Upper lobe of left lung (tissue), 6 donors: ENCODE measurements around the gene STAC3. TPM values are rescaled to one million over a fixed set of nuclear protein-coding genes. Genes with fewer than 3 reads are reported as not detected.

Experiments used
- ATAC-seq, 2 donors: fragments of 200-7000 bp; cut with Tn5 transposase; one replicate each; pipeline ENCODE4 v1.9.1; 2022; ENCODE audit warnings: mild to moderate bottlenecking in 2 of 2, moderate library complexity in 2 of 2; ENCODE audit not compliant: low FRiP score in 2 of 2
- DNase-seq, 2 donors: peaks; one replicate each; pipeline ENCODE4 v3.0.0-alpha.2; 2019 to 2020
- H3K27ac ChIP-seq, 4 donors: fragments of 200-600 bp; sonication (generic); one replicate each; pipeline ENCODE4 v1.5.1; 2016 to 2019
- H3K27me3 ChIP-seq, 4 donors: fragments of 200-600 bp; sonication (generic); one replicate each; pipeline ENCODE4 v1.5.1; 2017 to 2019
- H3K36me3 ChIP-seq, 4 donors: fragments of 200-600 bp; sonication (generic); one replicate each; pipeline ENCODE4 v1.5.1; 2016 to 2019
- H3K4me1 ChIP-seq, 4 donors: fragments of 200-600 bp; sonication (generic); one replicate each; pipeline ENCODE4 v1.5.1; 2018 to 2019
- H3K4me3 ChIP-seq, 4 donors: fragments of 200-600 bp; sonication (generic); one replicate each; pipeline ENCODE4 v1.5.1; 2017 to 2019; ENCODE audit warnings: mild to moderate bottlenecking in 2 of 4, moderate library complexity in 1 of 4
- H3K9me3 ChIP-seq, 4 donors: fragments of 200-600 bp; sonication (generic); one replicate each; pipeline ENCODE4 v1.5.1; 2018 to 2019
- EP300 ChIP-seq, 4 donors: sonication (generic); formaldehyde crosslinking; IDR thresholded peaks; one replicate each; pipeline ENCODE4 v1.5.1; 2017; ENCODE audit warnings: antibody characterized with exemption in 4 of 4, control low read depth in 2 of 4
- POLR2A ChIP-seq, 4 donors: fragments of 450-650 bp; IDR thresholded peaks; one replicate each; pipeline ENCODE4 v1.5.1; 2016 to 2017; ENCODE audit warnings: antibody characterized with exemption in 4 of 4, mild to moderate bottlenecking in 2 of 4
- POLR2AphosphoS5 ChIP-seq, 2 donors: sonication (generic); formaldehyde crosslinking; IDR thresholded peaks; one replicate each; pipeline ENCODE4 v1.5.1; 2017; ENCODE audit warnings: antibody characterized with exemption in 2 of 2
- WGBS, 2 donors: methylation state at CpG; one replicate each; pipeline ENCODE4 v1.1.5; 2017 to 2018; 5-methylcytosine and 5-hydroxymethylcytosine counted together
- total RNA-seq, 6 donors: library from RNA; depleted of rRNA in 4 of 6; stranded (reverse); fragments of >200 nt in 4 of 6; gene quantifications; one replicate each; pipeline versions ENCODE4 v1.1.0 to v1.2.1, GENCODE V29; 2016 to 2021
- TF ChIP-seq, protein P1 (sequence below), 6 experiments: fragments of 450-650 bp in 4 of 6; fragments of 200-600 bp in 2 of 6; sonication (generic) in 2 of 6; IDR thresholded peaks; one replicate each; pipeline ENCODE4 v1.5.1; 2016 to 2019; ENCODE audit warnings: antibody characterized with exemption in 6 of 6
- donor health status: DM: no; HTN: no; CAD: no; lungs with moderate emphysema.
- donor health status: DM: no; HTN: yes; CAD: no; lungs with severe emphysema.

The STAC3 gene
- total RNA-seq, 6 donors from 2014 or later: 4.3 to 10.5 (median 5.6) TPM

DNA sequence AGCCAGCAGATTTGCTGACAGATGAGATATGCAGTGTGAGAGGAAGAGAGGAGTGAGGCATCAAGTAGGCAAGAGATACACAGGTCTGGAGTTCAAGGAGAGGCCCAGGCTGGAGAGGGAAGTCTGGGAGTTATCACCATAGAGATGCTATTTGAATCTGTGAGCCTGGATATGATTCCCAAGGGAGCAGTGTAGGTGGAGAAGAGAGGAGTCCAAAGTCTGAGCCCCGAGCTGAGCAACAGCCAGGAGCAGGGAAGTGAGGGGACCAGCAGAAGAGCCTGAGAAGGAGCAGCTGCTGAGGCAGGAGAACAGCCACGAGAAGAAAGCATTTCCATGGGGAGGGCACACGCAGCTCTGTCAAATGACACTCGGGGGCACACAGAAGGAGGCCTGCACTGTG is 54.5 kb downstream of the STAC3 start:
- Histone ChIP-seq H3K27ac (no peak overlapping the region), H3K36me3 (peaks cover 8 to 100% (median 85%) of the 10 kb centered on the region in 4 donors), H3K27me3 (no peaks in the 10 kb centered on the region), H3K4me3 (no peak overlapping the region), H3K9me3 (no peaks in the 10 kb centered on the region), H3K4me1 (no peaks in the 10 kb centered on the region)
- DNase-seq (no peak), ATAC-seq (no peak)
- TF ChIP-seq EP300 (IDR thresholded peaks at IDR 0.05) (no peak), POLR2AphosphoS5 (IDR thresholded peaks at IDR 0.05) (no peak), POLR2A (IDR thresholded peaks at IDR 0.05) (no peak)
- TF ChIP-seq, protein P1, sequence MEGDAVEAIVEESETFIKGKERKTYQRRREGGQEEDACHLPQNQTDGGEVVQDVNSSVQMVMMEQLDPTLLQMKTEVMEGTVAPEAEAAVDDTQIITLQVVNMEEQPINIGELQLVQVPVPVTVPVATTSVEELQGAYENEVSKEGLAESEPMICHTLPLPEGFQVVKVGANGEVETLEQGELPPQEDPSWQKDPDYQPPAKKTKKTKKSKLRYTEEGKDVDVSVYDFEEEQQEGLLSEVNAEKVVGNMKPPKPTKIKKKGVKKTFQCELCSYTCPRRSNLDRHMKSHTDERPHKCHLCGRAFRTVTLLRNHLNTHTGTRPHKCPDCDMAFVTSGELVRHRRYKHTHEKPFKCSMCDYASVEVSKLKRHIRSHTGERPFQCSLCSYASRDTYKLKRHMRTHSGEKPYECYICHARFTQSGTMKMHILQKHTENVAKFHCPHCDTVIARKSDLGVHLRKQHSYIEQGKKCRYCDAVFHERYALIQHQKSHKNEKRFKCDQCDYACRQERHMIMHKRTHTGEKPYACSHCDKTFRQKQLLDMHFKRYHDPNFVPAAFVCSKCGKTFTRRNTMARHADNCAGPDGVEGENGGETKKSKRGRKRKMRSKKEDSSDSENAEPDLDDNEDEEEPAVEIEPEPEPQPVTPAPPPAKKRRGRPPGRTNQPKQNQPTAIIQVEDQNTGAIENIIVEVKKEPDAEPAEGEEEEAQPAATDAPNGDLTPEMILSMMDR (IDR thresholded peaks at IDR 0.05): no peak
- 69 to 90% methylated on average over 4 of the region's 4 CpGs for whole genome bisulfite sequencing, 2 donors

DNA sequence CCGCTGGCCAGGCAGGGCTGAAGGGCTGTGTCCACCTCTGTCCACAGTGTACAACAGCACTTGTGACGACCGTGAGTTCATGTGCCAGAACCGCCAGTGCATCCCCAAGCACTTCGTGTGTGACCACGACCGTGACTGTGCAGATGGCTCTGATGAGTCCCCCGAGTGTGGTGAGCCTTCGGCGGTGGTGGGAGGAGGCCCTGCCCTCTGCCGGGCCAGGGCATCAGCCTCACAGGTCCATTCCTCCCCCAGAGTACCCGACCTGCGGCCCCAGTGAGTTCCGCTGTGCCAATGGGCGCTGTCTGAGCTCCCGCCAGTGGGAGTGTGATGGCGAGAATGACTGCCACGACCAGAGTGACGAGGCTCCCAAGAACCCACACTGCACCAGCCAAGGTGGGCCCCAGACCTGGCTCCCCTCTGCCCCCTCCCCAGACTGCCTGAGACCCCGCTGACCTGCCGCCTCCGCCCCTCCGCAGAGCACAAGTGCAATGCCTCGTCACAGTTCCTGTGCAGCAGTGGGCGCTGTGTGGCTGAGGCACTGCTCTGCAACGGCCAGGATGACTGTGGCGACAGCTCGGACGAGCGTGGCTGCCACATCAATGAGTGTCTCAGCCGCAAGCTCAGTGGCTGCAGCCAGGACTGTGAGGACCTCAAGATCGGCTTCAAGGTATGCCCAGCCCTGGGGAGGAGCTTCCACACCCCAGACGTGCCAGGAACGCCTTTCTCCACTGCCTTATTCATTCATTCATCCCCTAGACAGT is 55.2 kb downstream of the STAC3 start:
- no peaks in the 10 kb centered on the region for H3K9me3 ChIP-seq
- H3K27ac ChIP-seq: no peak overlapping the region
- H3K4me3 ChIP-seq: no peak overlapping the region
- H3K27me3 ChIP-seq: no peaks in the 10 kb centered on the region
- TF ChIP-seq, protein P1 (IDR thresholded peaks at IDR 0.05): no peak
- TF ChIP-seq POLR2A (IDR thresholded peaks at IDR 0.05): no peak
- no peak for TF ChIP-seq POLR2AphosphoS5 (IDR thresholded peaks at IDR 0.05)
- no peak for TF ChIP-seq EP300 (IDR thresholded peaks at IDR 0.05)
- peaks cover 8 to 100% (median 83%) of the 10 kb centered on the region in 4 donors for H3K36me3 ChIP-seq
- H3K4me1 ChIP-seq: peaks cover 0 to under 1% (median 0%) of the 10 kb centered on the region in 4 donors
- 70 to 84% methylated on average over 3 to 34 of the region's 34 CpGs for WGBS, 2 donors
- DNase-seq (peak in 1 of 2 donors; percentile 72), ATAC-seq (no peak)

GRCh38 chr12:57195186-57195585 is 55.8 kb downstream of the STAC3 start:
- Histone ChIP-seq H3K36me3 (peaks cover 8 to 100% (median 83%) of the 10 kb centered on the region in 4 donors), H3K4me1 (peaks cover 3 to 7% (median 4%) of the 10 kb centered on the region in 4 donors), H3K4me3 (no peak overlapping the region), H3K9me3 (no peaks in the 10 kb centered on the region), H3K27ac (no peak overlapping the region), H3K27me3 (no peaks in the 10 kb centered on the region)
- DNase-seq: no peak
- no peak for ATAC-seq
- 92 to 93% methylated on average over 16 to 17 of the region's 19 CpGs for WGBS, 2 donors
- TF ChIP-seq, protein P1 (IDR thresholded peaks at IDR 0.05): no peak
- TF ChIP-seq EP300 (IDR thresholded peaks at IDR 0.05) (no peak), POLR2AphosphoS5 (IDR thresholded peaks at IDR 0.05) (no peak), POLR2A (IDR thresholded peaks at IDR 0.05) (no peak)

DNA sequence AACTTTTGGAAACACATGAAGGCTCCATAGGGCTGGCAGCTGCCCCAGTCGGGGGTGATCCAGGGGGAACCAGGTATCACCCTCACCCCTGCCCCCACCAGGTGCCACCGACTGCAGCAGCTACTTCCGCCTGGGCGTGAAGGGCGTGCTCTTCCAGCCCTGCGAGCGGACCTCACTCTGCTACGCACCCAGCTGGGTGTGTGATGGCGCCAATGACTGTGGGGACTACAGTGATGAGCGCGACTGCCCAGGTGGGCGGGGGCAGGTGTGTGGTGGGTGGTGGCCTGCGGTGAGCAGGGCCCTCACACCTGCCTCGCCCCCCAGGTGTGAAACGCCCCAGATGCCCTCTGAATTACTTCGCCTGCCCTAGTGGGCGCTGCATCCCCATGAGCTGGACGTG is 56.7 kb downstream of the STAC3 start:
- TF ChIP-seq, protein P1 (IDR thresholded peaks at IDR 0.05): no peak
- TF ChIP-seq EP300 (IDR thresholded peaks at IDR 0.05) (no peak), POLR2A (IDR thresholded peaks at IDR 0.05) (no peak), POLR2AphosphoS5 (IDR thresholded peaks at IDR 0.05) (no peak)
- DNase-seq: peak in 1 of 2 donors; percentile 64
- Histone ChIP-seq H3K27me3 (no peaks in the 10 kb centered on the region), H3K4me1 (peaks cover 3 to 14% (median 9%) of the 10 kb centered on the region in 4 donors), H3K27ac (no peak overlapping the region), H3K9me3 (no peaks in the 10 kb centered on the region), H3K4me3 (no peak overlapping the region), H3K36me3 (peaks cover 5 to 94% (median 79%) of the 10 kb centered on the region in 4 donors)
- WGBS, 2 donors: 71 to 92% methylated on average over 1 to 18 of the region's 18 CpGs
- ATAC-seq: no peak
